ENCODE data around the gene BLM.
"Not testable (repeated sequence)": the region's sequence is repeated elsewhere in the genome, so short reads cannot be mapped to it uniquely, and the experiment has no call there.

BLM gene

GRCh38 chr15:90836296-90836871 lies 119.2 kb downstream of the BLM start:
- Histone ChIP-seq H3K27me3 (ENCODE audit: control insufficient read depth, insufficient read depth, low read length) (no peaks in the 10 kb centered on the region), H3K9me3 (ENCODE audit: control insufficient read depth, insufficient read depth, low read length) (no peaks in the 10 kb centered on the region), H3K4me1 (ENCODE audit: control insufficient read depth, insufficient read depth, low read length) (peaks cover 28% of the 10 kb centered on the region), H3K4me3 (ENCODE audit: low read depth, low read length) (no peak overlapping the region), H3K36me3 (ENCODE audit: control insufficient read depth, insufficient read depth, low read length) (no peaks in the 10 kb centered on the region), H3K27ac (ENCODE audit: low read depth, low read length) (peak overlapping the region; percentile 55), H3K9ac (ENCODE audit: low read depth, low read length) (no peak overlapping the region)

- H3K36me3 ChIP-seq (ENCODE audit: control insufficient read depth, insufficient read depth, low read length): no peaks in the 10 kb centered on the region
- no peaks in the 10 kb centered on the region for H3K9me3 ChIP-seq (ENCODE audit: control insufficient read depth, insufficient read depth, low read length)
- H3K27ac ChIP-seq (ENCODE audit: low read depth, low read length): no peak overlapping the region
- no peak overlapping the region for H3K9ac ChIP-seq (ENCODE audit: low read depth, low read length)
- no peak overlapping the region for H3K4me3 ChIP-seq (ENCODE audit: low read depth, low read length)
- no peaks in the 10 kb centered on the region for H3K27me3 ChIP-seq (ENCODE audit: control insufficient read depth, insufficient read depth, low read length)
- H3K4me1 ChIP-seq (ENCODE audit: control insufficient read depth, insufficient read depth, low read length): peaks cover 28% of the 10 kb centered on the region
These were observed 119.9 kb downstream of the BLM start for GRCh38 chr15:90837094-90837493.

- Histone ChIP-seq H3K27ac (ENCODE audit: low read depth, low read length) (no peak overlapping the region), H3K4me1 (ENCODE audit: control insufficient read depth, insufficient read depth, low read length) (peaks cover 28% of the 10 kb centered on the region), H3K9me3 (ENCODE audit: control insufficient read depth, insufficient read depth, low read length) (no peaks in the 10 kb centered on the region), H3K9ac (ENCODE audit: low read depth, low read length) (no peak overlapping the region), H3K36me3 (ENCODE audit: control insufficient read depth, insufficient read depth, low read length) (no peaks in the 10 kb centered on the region), H3K4me3 (ENCODE audit: low read depth, low read length) (no peak overlapping the region), H3K27me3 (ENCODE audit: control insufficient read depth, insufficient read depth, low read length) (no peaks in the 10 kb centered on the region)
These were observed 121.0 kb downstream of the BLM start for GRCh38 chr15:90838139-90838538.

- Histone ChIP-seq H3K36me3 (ENCODE audit: control insufficient read depth, insufficient read depth, low read length) (no peaks in the 10 kb centered on the region), H3K9me3 (ENCODE audit: control insufficient read depth, insufficient read depth, low read length) (no peaks in the 10 kb centered on the region), H3K4me1 (ENCODE audit: control insufficient read depth, insufficient read depth, low read length) (peaks cover 28% of the 10 kb centered on the region), H3K27me3 (ENCODE audit: control insufficient read depth, insufficient read depth, low read length) (no peaks in the 10 kb centered on the region), H3K4me3 (ENCODE audit: low read depth, low read length) (no peak overlapping the region), H3K27ac (ENCODE audit: low read depth, low read length) (no peak overlapping the region), H3K9ac (ENCODE audit: low read depth, low read length) (no peak overlapping the region)
These were observed 121.4 kb downstream of the BLM start for GRCh38 chr15:90838544-90838943.

GRCh38 chr15:90839187-90840071 lies 122.3 kb downstream of the BLM start:
- Histone ChIP-seq H3K27me3 (ENCODE audit: control insufficient read depth, insufficient read depth, low read length) (no peaks in the 10 kb centered on the region), H3K9ac (ENCODE audit: low read depth, low read length) (peak overlapping the region; percentile 53), H3K4me1 (ENCODE audit: control insufficient read depth, insufficient read depth, low read length) (peaks cover 28% of the 10 kb centered on the region), H3K36me3 (ENCODE audit: control insufficient read depth, insufficient read depth, low read length) (no peaks in the 10 kb centered on the region), H3K27ac (ENCODE audit: low read depth, low read length) (peak overlapping the region; percentile 89), H3K9me3 (ENCODE audit: control insufficient read depth, insufficient read depth, low read length) (no peaks in the 10 kb centered on the region), H3K4me3 (ENCODE audit: low read depth, low read length) (peak overlapping the region; percentile 37; the same call in 1 of the 2 replicates)

- H3K27me3 ChIP-seq (ENCODE audit: control insufficient read depth, insufficient read depth, low read length): no peaks in the 10 kb centered on the region
- 0 out of 2 replicates have a peak overlapping the region, but pooled peaks have one; percentile 34 for H3K4me3 ChIP-seq (ENCODE audit: low read depth, low read length)
- H3K4me1 ChIP-seq (ENCODE audit: control insufficient read depth, insufficient read depth, low read length): peaks cover 28% of the 10 kb centered on the region
- H3K9ac ChIP-seq (ENCODE audit: low read depth, low read length): peak overlapping the region; percentile 53; the same call in 1 of the 2 replicates
- H3K9me3 ChIP-seq (ENCODE audit: control insufficient read depth, insufficient read depth, low read length): no peaks in the 10 kb centered on the region
- peak overlapping the region; percentile 89 for H3K27ac ChIP-seq (ENCODE audit: low read depth, low read length)
- H3K36me3 ChIP-seq (ENCODE audit: control insufficient read depth, insufficient read depth, low read length): no peaks in the 10 kb centered on the region
These were observed 123.2 kb downstream of the BLM start for GRCh38 chr15:90840157-90840855.

GRCh38 chr15:90840954-90841353 lies 123.8 kb downstream of the BLM start:
- no peaks in the 10 kb centered on the region for H3K27me3 ChIP-seq (ENCODE audit: control insufficient read depth, insufficient read depth, low read length)
- no peaks in the 10 kb centered on the region for H3K36me3 ChIP-seq (ENCODE audit: control insufficient read depth, insufficient read depth, low read length)
- no peak overlapping the region for H3K27ac ChIP-seq (ENCODE audit: low read depth, low read length)
- H3K9me3 ChIP-seq (ENCODE audit: control insufficient read depth, insufficient read depth, low read length): no peaks in the 10 kb centered on the region
- no peak overlapping the region for H3K4me3 ChIP-seq (ENCODE audit: low read depth, low read length)
- H3K4me1 ChIP-seq (ENCODE audit: control insufficient read depth, insufficient read depth, low read length): peaks cover 28% of the 10 kb centered on the region
- H3K9ac ChIP-seq (ENCODE audit: low read depth, low read length): no peak overlapping the region

GRCh38 chr15:90844696-90845095 lies 127.5 kb downstream of the BLM start:
- H3K9me3 ChIP-seq (ENCODE audit: control insufficient read depth, insufficient read depth, low read length): no peaks in the 10 kb centered on the region
- peaks cover 14% of the 10 kb centered on the region for H3K4me1 ChIP-seq (ENCODE audit: control insufficient read depth, insufficient read depth, low read length)
- no peak overlapping the region for H3K27ac ChIP-seq (ENCODE audit: low read depth, low read length)
- no peak overlapping the region for H3K9ac ChIP-seq (ENCODE audit: low read depth, low read length)
- H3K36me3 ChIP-seq (ENCODE audit: control insufficient read depth, insufficient read depth, low read length): no peaks in the 10 kb centered on the region
- H3K27me3 ChIP-seq (ENCODE audit: control insufficient read depth, insufficient read depth, low read length): no peaks in the 10 kb centered on the region
- no peak overlapping the region for H3K4me3 ChIP-seq (ENCODE audit: low read depth, low read length)

- no peak overlapping the region for H3K27ac ChIP-seq (ENCODE audit: low read depth, low read length)
- H3K4me3 ChIP-seq (ENCODE audit: low read depth, low read length): no peak overlapping the region
These were observed 128.2 kb downstream of the BLM start for GRCh38 chr15:90845201-90845949.

GRCh38 chr15:90849424-90849823 lies 132.3 kb downstream of the BLM start:
- H3K27ac ChIP-seq (ENCODE audit: low read depth, low read length); H3K4me1 ChIP-seq (ENCODE audit: control insufficient read depth, insufficient read depth, low read length); H3K9ac ChIP-seq (ENCODE audit: low read depth, low read length); H3K4me3 ChIP-seq (ENCODE audit: low read depth, low read length); H3K27me3 ChIP-seq (ENCODE audit: control insufficient read depth, insufficient read depth, low read length); H3K36me3 ChIP-seq (ENCODE audit: control insufficient read depth, insufficient read depth, low read length); H3K9me3 ChIP-seq (ENCODE audit: control insufficient read depth, insufficient read depth, low read length): not testable (repeated sequence)

More at GRCh38 chr15:90845201-90845949, 128.2 kb downstream of the BLM start:
- H3K27me3 ChIP-seq (ENCODE audit: control insufficient read depth, insufficient read depth, low read length): no peaks in the 10 kb centered on the region
- no peaks in the 10 kb centered on the region for H3K36me3 ChIP-seq (ENCODE audit: control insufficient read depth, insufficient read depth, low read length)
- H3K9ac ChIP-seq (ENCODE audit: low read depth, low read length): no peak overlapping the region
- H3K4me1 ChIP-seq (ENCODE audit: control insufficient read depth, insufficient read depth, low read length): peaks cover 7% of the 10 kb centered on the region
- no peaks in the 10 kb centered on the region for H3K9me3 ChIP-seq (ENCODE audit: control insufficient read depth, insufficient read depth, low read length)

All from HUES48 (cell line).